ENCODE results near the gene SRRM4. TPM values are rescaled to one million over a fixed set of nuclear protein-coding genes. Genes with fewer than 3 reads are reported as not detected.

Gene SRRM4
- total and polyA plus RNA-seq, 4 donors, result not detected

GRCh38 chr12:118982984-118983761 is 1.8 kb downstream of the SRRM4 start:
- H3K4me1 ChIP-seq (ENCODE audit: control insufficient read depth in 4 of 4, insufficient read depth in 4 of 4, low read length in 3 of 4), result peaks cover 0 to 3% (median 1%) of the 10 kb centered on the region in 4 donors
- H3K9ac ChIP-seq (ENCODE audit: low read depth in 1 of 2, low read length in 2 of 2), result no peak overlapping the region
- no peak for DNase-seq (ENCODE audit: low spot score)
- H3K4me3 ChIP-seq (ENCODE audit: low read depth in 1 of 3, low read length in 3 of 3), result no peak overlapping the region
- TF ChIP-seq HNF4G (IDR thresholded peaks at IDR 0.05) (no peak), GABPA (IDR thresholded peaks at IDR 0.05 in 1 of 2, conservative IDR thresholded peaks at IDR 0.05 in 1 of 2) (no peak), ATF3 (IDR thresholded peaks at IDR 0.05) (no peak), EGR1 (IDR thresholded peaks at IDR 0.05; ENCODE audit: low read depth in 2 of 2) (no peak), NR2F2 (IDR thresholded peaks at IDR 0.05) (no peak), JUND (IDR thresholded peaks at IDR 0.05) (no peak), TAF1 (conservative IDR thresholded peaks at IDR 0.05) (no peak), ZBTB33 (IDR thresholded peaks at IDR 0.05) (no peak), RAD21 (IDR thresholded peaks at IDR 0.05) (no peak)
- H3K9me3 ChIP-seq (ENCODE audit: control insufficient read depth in 4 of 4, low read length in 3 of 4), result no peaks in the 10 kb centered on the region
- peaks cover 0 to 13% (median 9%) of the 10 kb centered on the region in 4 donors for H3K27me3 ChIP-seq (ENCODE audit: control insufficient read depth in 4 of 4, insufficient read depth in 4 of 4, low read length in 3 of 4)
- WGBS, result 39% methylated on average over 7 of the region's 7 CpGs
- no peaks in the 10 kb centered on the region for H3K36me3 ChIP-seq (ENCODE audit: control insufficient read depth in 4 of 4, insufficient read depth in 3 of 4, low read depth in 1 of 4, low read length in 3 of 4)
- no peak overlapping the region for H3K27ac ChIP-seq (ENCODE audit: low read depth in 1 of 2, low read length in 2 of 2)

DNA sequence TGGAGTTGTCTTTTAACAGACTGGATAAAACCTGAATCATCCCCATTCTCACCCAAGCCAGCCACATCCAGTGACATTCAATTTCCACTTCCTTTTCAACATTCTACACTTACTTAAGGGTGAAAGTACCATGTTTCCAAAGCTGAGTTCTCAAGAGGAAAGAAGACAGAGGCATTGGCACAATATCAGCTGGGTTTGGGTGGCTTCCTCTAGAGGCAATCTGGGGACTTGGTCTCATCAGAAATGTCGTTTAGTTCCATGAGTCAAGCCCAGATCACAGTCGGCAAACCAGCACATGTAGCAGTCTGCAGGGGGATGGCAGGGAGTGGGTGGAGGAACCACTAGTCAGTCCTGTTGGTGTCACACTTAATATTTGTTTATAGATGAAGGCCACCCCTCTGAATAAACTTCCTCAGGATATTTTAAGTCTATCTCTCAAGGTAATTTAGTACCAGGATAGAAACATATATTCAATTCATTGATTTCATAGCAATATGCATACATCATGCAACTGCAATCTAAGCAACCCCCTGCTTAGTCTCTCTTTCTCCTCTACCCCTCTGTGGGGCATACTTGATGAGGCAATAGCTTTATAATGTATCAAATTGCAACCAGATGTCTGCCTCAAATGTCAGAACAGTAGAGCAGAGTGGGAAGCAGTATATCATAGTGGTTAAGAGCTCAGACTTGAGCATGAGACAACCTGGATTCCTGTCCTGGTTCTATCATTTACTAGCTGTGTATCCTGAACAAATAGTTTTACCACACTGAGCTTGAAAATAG is 3.0 kb downstream of the SRRM4 start:
- Histone ChIP-seq H3K4me1 (ENCODE audit: control insufficient read depth in 4 of 4, insufficient read depth in 4 of 4, low read length in 3 of 4) (peaks cover 0 to 3% (median 1%) of the 10 kb centered on the region in 4 donors), H3K4me3 (ENCODE audit: low read depth in 1 of 3, low read length in 3 of 3) (no peak overlapping the region), H3K36me3 (ENCODE audit: control insufficient read depth in 4 of 4, insufficient read depth in 3 of 4, low read depth in 1 of 4, low read length in 3 of 4) (no peaks in the 10 kb centered on the region), H3K27ac (ENCODE audit: low read depth in 1 of 2, low read length in 2 of 2) (no peak overlapping the region), H3K9ac (ENCODE audit: low read depth in 1 of 2, low read length in 2 of 2) (no peak overlapping the region), H3K27me3 (ENCODE audit: control insufficient read depth in 4 of 4, insufficient read depth in 4 of 4, low read length in 3 of 4) (peaks cover 0 to 15% (median 10%) of the 10 kb centered on the region in 4 donors), H3K9me3 (ENCODE audit: control insufficient read depth in 4 of 4, low read length in 3 of 4) (no peaks in the 10 kb centered on the region)
- no peak for DNase-seq (ENCODE audit: low spot score)
- WGBS, result 48% methylated on average over 2 of the region's 2 CpGs
- TF ChIP-seq ZBTB33 (IDR thresholded peaks at IDR 0.05) (no peak), FOXA1 (IDR thresholded peaks at IDR 0.05) (no peak), TAF1 (conservative IDR thresholded peaks at IDR 0.05) (no peak)

DNA sequence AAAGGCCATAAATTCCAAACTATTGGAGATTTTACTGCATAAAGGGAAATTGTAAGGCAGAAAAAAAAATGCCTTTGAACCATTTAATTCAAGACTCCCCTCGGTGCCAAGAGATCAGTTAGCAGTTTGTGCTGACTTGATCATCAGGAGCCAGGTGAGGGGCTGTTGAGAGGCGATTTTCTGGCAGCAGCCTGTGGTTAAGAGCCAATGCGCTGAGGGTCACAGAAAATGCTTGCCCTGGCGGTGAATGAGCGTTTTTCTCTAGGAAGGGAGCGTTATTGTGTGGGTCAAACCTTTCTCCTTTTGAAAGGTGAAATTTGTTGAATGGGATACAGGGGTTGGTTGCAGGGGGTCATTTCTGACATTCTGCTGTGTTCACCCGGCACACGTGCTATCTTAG is 4.7 kb downstream of the SRRM4 start:
- Histone ChIP-seq H3K4me1 (ENCODE audit: control insufficient read depth in 4 of 4, insufficient read depth in 4 of 4, low read length in 3 of 4) (peaks cover 0 to 3% (median 0%) of the 10 kb centered on the region in 4 donors), H3K27me3 (ENCODE audit: control insufficient read depth in 4 of 4, insufficient read depth in 4 of 4, low read length in 3 of 4) (peaks cover 0 to 12% (median 8%) of the 10 kb centered on the region in 4 donors)
- 38% methylated on average over 8 of the region's 8 CpGs for WGBS
- TF ChIP-seq NR2F2 (IDR thresholded peaks at IDR 0.05) (no peak), JUND (IDR thresholded peaks at IDR 0.05) (no peak), MAX (IDR thresholded peaks at IDR 0.05) (no peak), YY1 (IDR thresholded peaks at IDR 0.05) (no peak), HNF4G (IDR thresholded peaks at IDR 0.05) (no peak), GABPA (IDR thresholded peaks at IDR 0.05 in 1 of 2, conservative IDR thresholded peaks at IDR 0.05 in 1 of 2) (no peak), EGR1 (IDR thresholded peaks at IDR 0.05; ENCODE audit: low read depth in 2 of 2) (no peak), TAF1 (conservative IDR thresholded peaks at IDR 0.05) (no peak), RAD21 (IDR thresholded peaks at IDR 0.05) (no peak), FOXA1 (IDR thresholded peaks at IDR 0.05) (no peak), FOXA2 (IDR thresholded peaks at IDR 0.05) (no peak), ZBTB33 (IDR thresholded peaks at IDR 0.05) (no peak), SP1 (IDR thresholded peaks at IDR 0.05) (no peak), ATF3 (IDR thresholded peaks at IDR 0.05) (no peak), CTCF (IDR thresholded peaks at IDR 0.05; ENCODE audit: low read depth, low read length, missing input control) (no peak)

More for the DNA sequence above, 4.7 kb downstream of the SRRM4 start:
- Histone ChIP-seq H3K36me3 (ENCODE audit: control insufficient read depth in 4 of 4, insufficient read depth in 3 of 4, low read depth in 1 of 4, low read length in 3 of 4) (no peaks in the 10 kb centered on the region), H3K27ac (ENCODE audit: low read depth in 1 of 2, low read length in 2 of 2) (no peak overlapping the region), H3K4me3 (ENCODE audit: low read depth in 1 of 3, low read length in 3 of 3) (no peak overlapping the region), H3K9me3 (ENCODE audit: control insufficient read depth in 4 of 4, low read length in 3 of 4) (no peaks in the 10 kb centered on the region), H3K9ac (ENCODE audit: low read depth in 1 of 2, low read length in 2 of 2) (no peak overlapping the region)
- no peak for DNase-seq (ENCODE audit: low spot score)

All from liver (tissue), 9 donors.